IPS-15b (cell line): ENCODE results near the gene GPR137B.
"Not testable (repeated sequence)": the region's sequence is repeated elsewhere in the genome, so short reads cannot be mapped to it uniquely, and the experiment has no call there.

Source experiments
- H3K27me3 ChIP-seq: one replicate; pipeline ENCODE4 v1.6.1; 2013; ENCODE audit warnings: low read length; ENCODE audit not compliant: control insufficient read depth, insufficient read depth
- H3K36me3 ChIP-seq: one replicate; pipeline ENCODE4 v1.6.1; 2013; ENCODE audit warnings: low read length; ENCODE audit not compliant: control insufficient read depth, insufficient read depth
- H3K4me1 ChIP-seq: one replicate; pipeline ENCODE4 v1.6.1; 2013; ENCODE audit warnings: mild to moderate bottlenecking, low read length; ENCODE audit not compliant: control insufficient read depth, insufficient read depth
- H3K4me3 ChIP-seq: one replicate; pipeline ENCODE4 v1.5.1; 2013; ENCODE audit warnings: low read depth, low read length
- H3K9ac ChIP-seq: one replicate; pipeline ENCODE4 v1.6.1; 2013; ENCODE audit warnings: low read depth, mild to moderate bottlenecking, low read length
- H3K9me3 ChIP-seq: one replicate; pipeline ENCODE4 v1.6.1; 2013; ENCODE audit warnings: mild to moderate bottlenecking, low read length; ENCODE audit not compliant: control insufficient read depth, insufficient read depth

Gene GPR137B

GRCh38 chr1:236149003-236149595 lies 6.8 kb downstream of the GPR137B start:
- no peaks in the 10 kb centered on the region for H3K9me3 ChIP-seq
- no peak overlapping the region for H3K9ac ChIP-seq
- H3K36me3 ChIP-seq, result no peaks in the 10 kb centered on the region
- H3K4me3 ChIP-seq, result no peak overlapping the region
- H3K4me1 ChIP-seq, result no peaks in the 10 kb centered on the region
- H3K27me3 ChIP-seq, result no peaks in the 10 kb centered on the region

GRCh38 chr1:236149696-236150228 lies 7.4 kb downstream of the GPR137B start:
- Histone ChIP-seq H3K4me3 (no peak overlapping the region), H3K27me3 (no peaks in the 10 kb centered on the region), H3K4me1 (no peaks in the 10 kb centered on the region), H3K36me3 (no peaks in the 10 kb centered on the region), H3K9me3 (no peaks in the 10 kb centered on the region), H3K9ac (no peak overlapping the region)

DNA sequence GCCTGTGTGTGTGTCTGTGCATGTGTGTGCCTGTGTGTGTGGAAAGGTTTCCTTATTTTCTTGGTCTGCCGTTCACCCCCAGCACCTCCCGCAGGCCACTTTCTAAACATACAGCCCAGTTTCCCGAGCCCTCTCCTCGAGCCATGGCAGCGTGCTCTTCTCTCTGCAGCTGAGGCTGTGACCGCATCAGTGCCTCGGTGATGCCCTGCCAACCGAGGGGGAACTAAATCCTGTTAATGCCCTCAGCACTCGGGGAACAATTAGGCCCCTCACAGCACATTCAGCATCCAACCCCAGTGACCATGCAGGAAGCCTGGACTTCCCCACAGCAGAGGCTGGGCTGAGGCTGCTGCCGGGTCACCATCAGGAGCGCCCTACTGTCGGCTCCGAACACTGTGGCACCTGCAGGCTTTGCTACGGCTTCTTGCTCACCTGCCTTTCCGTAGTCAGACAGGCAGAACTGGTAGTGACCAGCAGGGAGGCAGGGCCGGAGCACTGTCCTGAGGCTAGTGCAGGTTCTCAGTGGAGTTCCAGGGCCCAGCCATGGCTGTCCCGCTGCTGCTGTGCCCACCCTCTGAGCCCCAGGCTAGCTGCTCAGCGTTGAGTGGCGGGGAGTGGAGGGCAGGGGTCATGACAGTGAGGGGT lies 8.1 kb downstream of the GPR137B start:
- Histone ChIP-seq H3K4me1 (no peaks in the 10 kb centered on the region), H3K36me3 (no peaks in the 10 kb centered on the region), H3K27me3 (no peaks in the 10 kb centered on the region), H3K9me3 (no peaks in the 10 kb centered on the region), H3K9ac (no peak overlapping the region), H3K4me3 (no peak overlapping the region)

- H3K4me3 ChIP-seq, result no peak overlapping the region
- H3K4me1 ChIP-seq, result no peaks in the 10 kb centered on the region
- no peak overlapping the region for H3K9ac ChIP-seq
- no peaks in the 10 kb centered on the region for H3K27me3 ChIP-seq
- no peaks in the 10 kb centered on the region for H3K36me3 ChIP-seq
- no peaks in the 10 kb centered on the region for H3K9me3 ChIP-seq
These were observed 8.6 kb downstream of the GPR137B start for GRCh38 chr1:236150986-236151385.

DNA sequence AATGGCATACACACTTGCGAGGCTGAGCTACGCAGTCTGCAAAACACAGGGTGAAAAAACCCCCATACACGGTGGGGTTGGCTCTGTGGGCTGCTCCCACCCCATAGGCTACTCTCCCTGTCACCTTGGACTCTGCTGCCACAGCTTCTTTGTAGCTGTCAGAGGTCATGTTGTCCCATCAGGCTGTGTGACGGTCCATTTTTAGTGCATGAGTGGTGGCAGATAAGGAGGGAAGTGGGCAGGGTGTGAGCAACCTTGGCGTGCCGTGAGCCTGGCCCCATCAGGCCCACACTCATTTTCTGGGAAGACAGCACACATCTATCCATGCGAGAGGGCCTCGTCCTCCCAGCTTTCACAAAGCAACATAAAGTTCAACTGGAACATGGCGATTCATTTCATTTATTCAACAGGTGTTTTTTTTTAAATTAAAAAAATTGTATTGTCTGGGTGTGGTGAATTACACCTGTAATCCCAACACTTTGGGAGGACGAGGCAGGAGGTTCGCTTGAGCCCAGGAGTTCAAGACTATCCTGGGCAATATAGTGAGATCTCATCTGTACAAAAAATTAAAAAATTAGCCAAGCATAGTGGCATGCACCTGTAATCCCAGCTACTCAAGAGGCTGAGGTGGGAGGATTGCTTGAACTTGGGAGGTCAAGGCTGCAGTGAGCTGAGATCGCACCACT lies 9.5 kb downstream of the GPR137B start:
- no peak overlapping the region for H3K4me3 ChIP-seq
- no peaks in the 10 kb centered on the region for H3K36me3 ChIP-seq
- H3K27me3 ChIP-seq, result no peaks in the 10 kb centered on the region
- H3K9me3 ChIP-seq, result no peaks in the 10 kb centered on the region
- no peak overlapping the region for H3K9ac ChIP-seq
- no peaks in the 10 kb centered on the region for H3K4me1 ChIP-seq

GRCh38 chr1:236154126-236154525 lies 11.8 kb downstream of the GPR137B start:
- no peaks in the 10 kb centered on the region for H3K9me3 ChIP-seq
- H3K4me3 ChIP-seq, result no peak overlapping the region
- H3K36me3 ChIP-seq, result no peaks in the 10 kb centered on the region
- H3K9ac ChIP-seq, result no peak overlapping the region
- no peaks in the 10 kb centered on the region for H3K4me1 ChIP-seq
- H3K27me3 ChIP-seq, result no peaks in the 10 kb centered on the region

DNA sequence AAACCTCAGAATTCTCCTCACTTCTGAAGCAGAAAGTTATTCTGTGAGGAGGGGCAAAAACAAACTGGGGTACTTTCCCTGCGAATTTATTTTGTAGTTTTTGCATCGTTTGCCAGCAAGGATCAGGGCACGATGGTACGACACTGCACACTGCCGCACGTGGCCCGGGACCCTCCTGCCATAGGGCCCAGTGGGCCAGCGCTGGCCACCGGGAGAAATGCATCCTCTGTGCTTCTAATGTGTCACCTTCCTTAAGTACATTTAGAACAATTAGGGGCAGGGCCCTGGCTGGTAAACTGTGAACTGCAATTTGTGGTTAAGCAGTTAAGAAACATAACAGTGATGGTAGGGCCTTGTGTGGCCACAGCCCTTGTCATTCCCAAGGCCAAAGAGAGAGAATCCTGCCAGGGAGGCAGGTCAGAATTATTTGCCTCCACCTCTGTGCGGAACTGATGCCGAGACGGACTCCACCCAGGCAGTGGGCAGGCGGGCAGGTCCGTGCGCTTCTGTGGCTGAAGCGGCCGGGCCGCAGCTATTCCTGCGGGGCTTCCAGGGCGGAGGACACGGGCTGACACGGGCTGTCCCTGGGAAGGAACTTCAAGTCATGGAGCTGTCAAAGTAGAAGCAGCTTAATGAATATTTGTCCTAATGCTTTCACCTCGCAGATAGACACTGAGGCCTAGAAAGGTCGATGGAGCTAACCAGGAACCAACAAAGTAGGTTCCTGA lies 12.5 kb downstream of the GPR137B start:
- Histone ChIP-seq H3K9me3 (no peaks in the 10 kb centered on the region), H3K4me3 (no peak overlapping the region), H3K4me1 (no peaks in the 10 kb centered on the region), H3K9ac (no peak overlapping the region), H3K36me3 (no peaks in the 10 kb centered on the region), H3K27me3 (no peaks in the 10 kb centered on the region)

- H3K4me1 ChIP-seq, result no peaks in the 10 kb centered on the region
- no peak overlapping the region for H3K4me3 ChIP-seq
- no peaks in the 10 kb centered on the region for H3K36me3 ChIP-seq
- H3K27me3 ChIP-seq, result no peaks in the 10 kb centered on the region
- H3K9me3 ChIP-seq, result no peaks in the 10 kb centered on the region
- no peak overlapping the region for H3K9ac ChIP-seq
These were observed 13.0 kb downstream of the GPR137B start for GRCh38 chr1:236155399-236155767.

- H3K27me3 ChIP-seq, result no peaks in the 10 kb centered on the region
- no peak overlapping the region for H3K9ac ChIP-seq
- H3K36me3 ChIP-seq, result no peaks in the 10 kb centered on the region
- H3K9me3 ChIP-seq, result no peaks in the 10 kb centered on the region
- no peak overlapping the region for H3K4me3 ChIP-seq
- no peaks in the 10 kb centered on the region for H3K4me1 ChIP-seq
These were observed 13.6 kb downstream of the GPR137B start for GRCh38 chr1:236155841-236156503.

DNA sequence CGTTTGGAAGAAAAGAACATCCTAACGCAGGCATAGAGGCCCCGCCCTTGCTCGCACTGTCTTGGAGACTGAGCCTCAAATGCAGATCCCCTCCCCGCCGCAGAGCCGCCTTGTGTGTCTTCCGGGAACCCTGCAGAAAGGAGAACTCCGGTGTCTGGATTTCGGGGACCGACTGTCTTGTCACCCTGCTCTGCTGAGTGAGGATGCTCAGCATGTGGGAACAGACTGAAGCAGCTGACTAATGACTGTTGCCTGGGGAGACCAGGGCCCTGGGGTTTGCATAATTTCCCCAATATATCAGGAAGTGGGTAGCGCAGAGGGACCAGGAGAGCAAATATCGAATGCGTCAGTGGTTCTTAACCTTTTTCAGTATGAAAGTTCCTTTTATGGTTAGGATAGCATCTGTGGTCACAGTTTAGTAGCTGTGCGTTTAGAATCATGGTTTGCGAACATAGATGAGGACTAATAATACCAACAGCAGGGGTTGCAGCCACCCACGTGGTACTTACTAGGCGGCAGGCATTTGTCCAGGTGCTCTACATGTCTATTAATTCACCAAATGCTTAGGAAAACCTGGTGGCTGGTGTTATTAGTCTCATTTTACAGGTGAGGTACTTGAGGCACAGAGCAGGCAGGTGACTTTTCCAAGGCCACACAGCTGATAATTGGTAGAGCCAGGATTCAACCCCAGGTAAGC lies 14.3 kb downstream of the GPR137B start:
- no peak overlapping the region for H3K9ac ChIP-seq
- H3K9me3 ChIP-seq, result no peaks in the 10 kb centered on the region
- H3K36me3 ChIP-seq, result no peaks in the 10 kb centered on the region
- H3K4me1 ChIP-seq, result no peaks in the 10 kb centered on the region
- no peaks in the 10 kb centered on the region for H3K27me3 ChIP-seq
- H3K4me3 ChIP-seq, result no peak overlapping the region

- not testable (repeated sequence) for H3K36me3 ChIP-seq, H3K9ac ChIP-seq, H3K4me3 ChIP-seq, H3K4me1 ChIP-seq, H3K9me3 ChIP-seq, H3K27me3 ChIP-seq
These were observed 15.7 kb downstream of the GPR137B start for GRCh38 chr1:236158072-236158471.
